Measurements from ENCODE around the gene INTS13.

- TF ChIP-seq POLR2AphosphoS5 (IDR thresholded peaks at IDR 0.05; ENCODE audit: borderline replicate concordance, low read depth, low read length) (no peak), EZH2 (IDR thresholded peaks at IDR 0.05) (no peak)
Observed at GRCh38 chr12:26867080-26867479, 70.7 kb downstream of the INTS13 start.
